Measurements from ENCODE around the gene COMMD2. TPM values are rescaled to one million over a fixed set of nuclear protein-coding genes. Genes with fewer than 3 reads are reported as not detected.

COMMD2 gene
- total RNA-seq, 3 donors from 2014 or later (not counting 1 experiment from before 2014, with no cell fraction given): 39.9 to 42.9 (median 40.0) TPM

DNA sequence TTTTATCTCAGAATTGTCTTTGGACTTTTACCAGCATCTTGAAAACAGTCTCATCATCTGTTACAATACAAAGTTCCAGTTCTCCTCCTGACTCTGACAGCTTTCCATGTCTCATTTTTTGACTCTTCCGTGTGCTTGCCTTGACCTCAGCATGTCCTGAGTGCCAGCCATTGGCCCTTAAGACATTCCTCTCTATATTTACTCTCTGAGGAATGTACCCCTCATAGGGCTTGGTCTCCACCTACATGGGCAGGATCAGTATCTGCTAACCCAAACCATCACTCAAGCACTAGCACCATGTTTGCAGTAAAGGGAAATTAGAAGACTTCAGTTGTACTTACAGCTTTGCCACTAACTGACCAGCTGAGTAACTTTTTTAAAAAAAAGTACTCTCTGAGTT lies 23.9 kb upstream of the COMMD2 start:
- H3K4me1 ChIP-seq (ENCODE audit: control insufficient read depth, insufficient read depth, low read length): no peaks in the 10 kb centered on the region
- H3K4me1 Mint-ChIP-seq: no peaks in the 10 kb centered on the region
- H3K9me3 Mint-ChIP-seq: no peaks in the 10 kb centered on the region
- TF ChIP-seq, protein P1, sequence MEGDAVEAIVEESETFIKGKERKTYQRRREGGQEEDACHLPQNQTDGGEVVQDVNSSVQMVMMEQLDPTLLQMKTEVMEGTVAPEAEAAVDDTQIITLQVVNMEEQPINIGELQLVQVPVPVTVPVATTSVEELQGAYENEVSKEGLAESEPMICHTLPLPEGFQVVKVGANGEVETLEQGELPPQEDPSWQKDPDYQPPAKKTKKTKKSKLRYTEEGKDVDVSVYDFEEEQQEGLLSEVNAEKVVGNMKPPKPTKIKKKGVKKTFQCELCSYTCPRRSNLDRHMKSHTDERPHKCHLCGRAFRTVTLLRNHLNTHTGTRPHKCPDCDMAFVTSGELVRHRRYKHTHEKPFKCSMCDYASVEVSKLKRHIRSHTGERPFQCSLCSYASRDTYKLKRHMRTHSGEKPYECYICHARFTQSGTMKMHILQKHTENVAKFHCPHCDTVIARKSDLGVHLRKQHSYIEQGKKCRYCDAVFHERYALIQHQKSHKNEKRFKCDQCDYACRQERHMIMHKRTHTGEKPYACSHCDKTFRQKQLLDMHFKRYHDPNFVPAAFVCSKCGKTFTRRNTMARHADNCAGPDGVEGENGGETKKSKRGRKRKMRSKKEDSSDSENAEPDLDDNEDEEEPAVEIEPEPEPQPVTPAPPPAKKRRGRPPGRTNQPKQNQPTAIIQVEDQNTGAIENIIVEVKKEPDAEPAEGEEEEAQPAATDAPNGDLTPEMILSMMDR (IDR thresholded peaks at IDR 0.05): no peak
- H3K9me3 ChIP-seq (ENCODE audit: control insufficient read depth, insufficient read depth, low read length): no peaks in the 10 kb centered on the region
- H3K4me3 Mint-ChIP-seq: no peak overlapping the region
- H3K27ac ChIP-seq (ENCODE audit: low read length): no peak overlapping the region
- DNase-seq (no peak), ATAC-seq (no peak)
- no peaks in the 10 kb centered on the region for H3K36me3 ChIP-seq (ENCODE audit: control insufficient read depth, insufficient read depth, low read length)
- no peaks in the 10 kb centered on the region for H3K27me3 ChIP-seq (ENCODE audit: control insufficient read depth, insufficient read depth, low read length)
- H3K27ac Mint-ChIP-seq: no peak overlapping the region
- H3K36me3 Mint-ChIP-seq: no peaks in the 10 kb centered on the region
- WGBS (ENCODE audit: insufficient coverage): 85% methylated on average over 1 of the region's 1 CpG
- H3K27me3 Mint-ChIP-seq (ENCODE audit: low read depth in 2 of 2): peaks cover 11 to 29% of the 10 kb centered on the region in 2 donors
- no peak overlapping the region for H3K4me3 ChIP-seq (ENCODE audit: low read length)
- intact Hi-C loops (cut with micrococcal nuclease): no loop called here

DNA sequence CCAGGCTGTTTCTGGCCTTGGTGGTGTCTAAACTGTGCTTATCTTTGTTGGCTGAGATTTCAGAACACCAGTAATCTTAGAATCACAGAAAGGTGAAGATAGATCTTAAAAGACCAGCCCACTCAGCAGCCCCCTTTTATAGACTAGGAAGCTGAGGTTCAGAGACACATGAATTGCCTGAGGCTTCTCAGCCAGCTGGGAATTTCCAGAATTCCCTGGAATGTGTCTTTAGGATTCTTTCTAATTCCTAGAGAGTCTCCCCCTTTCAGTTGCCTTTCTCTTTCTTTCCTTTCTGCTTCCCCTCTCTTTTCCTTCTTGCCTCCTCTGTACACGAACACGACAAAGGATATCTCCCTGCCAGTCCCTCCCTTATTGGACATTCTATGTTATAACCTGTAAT lies 20.6 kb upstream of the COMMD2 start:
- ATAC-seq (no peak), DNase-seq (no peak)
- Mint-ChIP-seq H3K27ac (no peak overlapping the region), H3K36me3 (no peaks in the 10 kb centered on the region), H3K27me3 (ENCODE audit: low read depth in 2 of 2) (peaks cover 12 to 23% of the 10 kb centered on the region in 2 donors), H3K4me3 (no peak overlapping the region), H3K9me3 (no peaks in the 10 kb centered on the region), H3K4me1 (no peaks in the 10 kb centered on the region)
- WGBS (ENCODE audit: insufficient coverage): 100% methylated on average over 2 of the region's 2 CpGs
- no peaks in the 10 kb centered on the region for H3K9me3 ChIP-seq (ENCODE audit: control insufficient read depth, insufficient read depth, low read length)
- H3K27ac ChIP-seq (ENCODE audit: low read length): no peak overlapping the region
- no peaks in the 10 kb centered on the region for H3K36me3 ChIP-seq (ENCODE audit: control insufficient read depth, insufficient read depth, low read length)
- H3K27me3 ChIP-seq (ENCODE audit: control insufficient read depth, insufficient read depth, low read length): no peaks in the 10 kb centered on the region
- TF ChIP-seq, protein P1 (IDR thresholded peaks at IDR 0.05): no peak
- intact Hi-C loops (cut with micrococcal nuclease): loop anchor here (2.0 kb wide), 1 partner anchor 260 kb away; no protein-coding TSS in a partner anchor
- no peak overlapping the region for H3K4me3 ChIP-seq (ENCODE audit: low read length)
- no peaks in the 10 kb centered on the region for H3K4me1 ChIP-seq (ENCODE audit: control insufficient read depth, insufficient read depth, low read length)

DNA sequence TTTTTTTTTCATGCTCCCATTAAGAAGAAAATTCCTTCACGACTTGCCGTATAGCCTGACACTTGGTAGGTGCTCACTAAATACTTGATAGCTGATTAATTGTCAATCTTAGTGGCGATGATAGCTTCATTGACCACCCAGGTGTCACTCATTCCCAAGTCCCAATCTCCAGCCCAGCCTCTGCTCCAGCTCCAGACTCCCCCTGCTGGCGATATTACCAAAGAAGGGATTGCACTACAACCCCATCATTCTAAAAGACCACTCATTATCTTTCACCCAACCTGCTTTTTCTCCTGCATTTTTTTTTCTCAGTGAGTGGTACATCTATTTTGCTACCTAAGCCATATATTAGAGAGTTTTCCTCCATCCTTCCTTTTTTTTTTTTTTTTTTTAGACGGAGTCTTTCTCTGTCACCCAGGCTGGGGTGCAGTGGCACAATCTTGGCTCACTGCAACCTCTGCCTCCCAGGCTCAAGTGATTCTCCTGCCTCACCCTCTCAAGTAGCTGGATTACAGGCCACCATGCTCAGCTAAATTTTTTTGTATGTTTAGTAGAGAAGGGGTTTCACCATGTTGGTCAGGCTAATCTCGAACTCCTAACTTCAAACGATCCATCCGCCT lies 19.5 kb upstream of the COMMD2 start:
- H3K4me1 ChIP-seq (ENCODE audit: control insufficient read depth, insufficient read depth, low read length): no peaks in the 10 kb centered on the region
- intact Hi-C loops (cut with micrococcal nuclease): loop anchor here (2.0 kb wide), 1 partner anchor 259 kb away; no protein-coding TSS in a partner anchor
- Mint-ChIP-seq H3K9me3 (no peaks in the 10 kb centered on the region), H3K36me3 (no peaks in the 10 kb centered on the region), H3K4me1 (no peaks in the 10 kb centered on the region), H3K4me3 (no peak overlapping the region), H3K27ac (no peak overlapping the region), H3K27me3 (ENCODE audit: low read depth in 2 of 2) (peaks cover 9 to 19% of the 10 kb centered on the region in 2 donors)
- H3K9me3 ChIP-seq (ENCODE audit: control insufficient read depth, insufficient read depth, low read length): no peaks in the 10 kb centered on the region
- ATAC-seq (peak in 2 of 3 donors; percentile 49 to 61), DNase-seq (peak in 1 of 2 donors; percentile 60)
- no peaks in the 10 kb centered on the region for H3K36me3 ChIP-seq (ENCODE audit: control insufficient read depth, insufficient read depth, low read length)
- H3K27ac ChIP-seq (ENCODE audit: low read length): no peak overlapping the region
- H3K4me3 ChIP-seq (ENCODE audit: low read length): no peak overlapping the region
- TF ChIP-seq, protein P1 (IDR thresholded peaks at IDR 0.05): peak; percentile 60
- WGBS (ENCODE audit: insufficient coverage): 66% methylated on average over 8 of the region's 8 CpGs
- H3K27me3 ChIP-seq (ENCODE audit: control insufficient read depth, insufficient read depth, low read length): no peaks in the 10 kb centered on the region

DNA sequence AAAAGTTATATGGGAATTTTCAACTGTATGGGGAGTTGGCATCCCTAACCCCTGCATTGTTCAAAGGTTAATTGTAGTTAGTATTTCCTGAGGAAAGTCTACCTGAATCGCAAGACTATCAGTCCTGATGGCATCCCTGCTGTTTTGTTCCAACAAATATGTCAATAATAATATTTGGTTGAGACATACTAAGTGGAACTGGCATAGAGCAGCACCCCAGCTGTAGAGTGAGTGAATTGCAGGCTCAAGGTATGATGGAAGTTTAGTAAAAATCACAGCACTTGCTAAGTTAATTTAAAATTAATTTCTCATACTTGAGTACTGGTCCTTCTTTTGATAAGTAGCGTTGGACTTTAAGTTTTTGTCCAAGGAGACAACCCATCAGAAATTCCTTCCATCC lies 18.0 kb upstream of the COMMD2 start:
- Histone ChIP-seq H3K27ac (ENCODE audit: low read length) (no peak overlapping the region), H3K4me3 (ENCODE audit: low read length) (no peak overlapping the region), H3K9me3 (ENCODE audit: control insufficient read depth, insufficient read depth, low read length) (no peaks in the 10 kb centered on the region), H3K4me1 (ENCODE audit: control insufficient read depth, insufficient read depth, low read length) (no peaks in the 10 kb centered on the region), H3K27me3 (ENCODE audit: control insufficient read depth, insufficient read depth, low read length) (no peaks in the 10 kb centered on the region), H3K36me3 (ENCODE audit: control insufficient read depth, insufficient read depth, low read length) (no peaks in the 10 kb centered on the region)
- no peaks in the 10 kb centered on the region for H3K36me3 Mint-ChIP-seq
- intact Hi-C loops (cut with micrococcal nuclease): no loop called here
- H3K27ac Mint-ChIP-seq: no peak overlapping the region
- TF ChIP-seq, protein P1 (IDR thresholded peaks at IDR 0.05): no peak
- DNase-seq: no peak
- 100% methylated on average over 2 of the region's 2 CpGs for WGBS (ENCODE audit: insufficient coverage)
- H3K4me1 Mint-ChIP-seq: no peaks in the 10 kb centered on the region
- ATAC-seq: no peak
- no peak overlapping the region for H3K4me3 Mint-ChIP-seq
- peaks cover 15 to 27% of the 10 kb centered on the region in 2 donors for H3K27me3 Mint-ChIP-seq (ENCODE audit: low read depth in 2 of 2)
- no peaks in the 10 kb centered on the region for H3K9me3 Mint-ChIP-seq
